NT2/D1 (cell line): ENCODE data around the gene OXSM.

Experiments
- DNase-seq: peaks from one replicate; pipeline ENCODE4 v3.0.0-alpha.2; 2011; ENCODE audit warnings: low read depth, low spot score
- H3K27me3 ChIP-seq: 2 replicates; pipeline ENCODE4 v1.6.0; 2011; ENCODE audit warnings: mild to moderate bottlenecking; ENCODE audit not compliant: insufficient read length, insufficient read depth
- H3K36me3 ChIP-seq: 2 replicates; pipeline ENCODE4 v1.6.1; 2011; ENCODE audit warnings: mild to moderate bottlenecking, low read length, mixed read lengths; ENCODE audit not compliant: insufficient read depth, insufficient read length
- H3K4me1 ChIP-seq: 2 replicates; pipeline ENCODE4 v1.5.1; 2011; ENCODE audit not compliant: insufficient read depth, insufficient read length
- H3K4me3 ChIP-seq: 2 replicates; pipeline ENCODE4 v1.5.1; 2011; ENCODE audit warnings: low read depth; ENCODE audit not compliant: insufficient read length
- H3K9ac ChIP-seq: 2 replicates; pipeline ENCODE4 v1.6.0; 2011; ENCODE audit warnings: low read depth; ENCODE audit not compliant: insufficient read length
- H3K9me3 ChIP-seq: 2 replicates; pipeline ENCODE4 v1.5.1; 2011; ENCODE audit warnings: mild to moderate bottlenecking, low read length; ENCODE audit not compliant: insufficient read depth
- SUZ12 ChIP-seq: IDR thresholded peaks from 2 replicates; pipeline ENCODE4 v1.6.1; 2011; ENCODE audit not compliant: insufficient read length, insufficient read depth; ENCODE audit errors: extremely low read depth
- YY1 ChIP-seq: IDR thresholded peaks from 2 replicates; pipeline ENCODE4 v1.6.1; 2011; ENCODE audit not compliant: insufficient read length, insufficient read depth
- ZNF274 ChIP-seq: IDR thresholded peaks from 2 replicates; pipeline ENCODE4 v1.6.1; 2011; ENCODE audit warnings: mild to moderate bottlenecking, low read depth, low read length

Gene OXSM

DNA sequence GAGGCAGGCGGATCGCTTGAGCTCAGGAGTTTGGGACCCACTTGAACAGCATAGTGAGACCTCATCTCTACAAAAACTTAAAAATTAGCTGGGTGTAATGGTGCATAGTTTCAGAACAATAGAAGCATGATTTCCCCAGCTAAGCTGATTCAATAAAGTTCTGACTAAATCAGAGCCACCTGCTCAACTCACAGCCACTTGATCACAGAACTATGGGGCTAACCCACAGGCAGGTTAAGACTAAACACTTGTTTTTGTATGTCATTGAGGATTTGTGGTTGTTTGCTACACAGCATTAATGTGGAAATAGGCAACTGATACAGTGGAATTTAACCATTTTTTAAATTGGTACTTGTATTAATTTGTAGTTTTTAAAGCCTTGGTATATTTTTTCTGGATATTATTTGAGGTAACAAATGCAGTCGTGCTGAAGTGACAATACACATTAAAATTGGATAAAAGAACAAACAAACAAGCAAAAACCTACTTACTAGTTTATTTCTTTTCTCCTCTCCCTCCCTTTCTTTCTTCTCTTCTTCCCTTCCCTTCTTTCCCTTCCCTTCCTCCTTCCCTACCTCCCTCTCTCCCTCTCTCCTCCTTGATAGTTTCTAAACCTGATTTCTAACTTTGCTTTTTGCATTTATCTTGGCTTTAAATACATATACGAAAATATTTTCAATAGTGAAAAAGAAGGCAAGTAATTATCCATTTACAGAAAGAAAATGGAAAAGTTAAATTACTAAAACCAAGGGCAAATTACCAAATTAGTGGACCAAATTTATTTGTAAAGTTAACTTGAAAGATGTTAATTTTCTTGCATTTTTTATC, 32.1 kb downstream of the OXSM start:
- H3K36me3 ChIP-seq = no peaks in the 10 kb centered on the region

DNA sequence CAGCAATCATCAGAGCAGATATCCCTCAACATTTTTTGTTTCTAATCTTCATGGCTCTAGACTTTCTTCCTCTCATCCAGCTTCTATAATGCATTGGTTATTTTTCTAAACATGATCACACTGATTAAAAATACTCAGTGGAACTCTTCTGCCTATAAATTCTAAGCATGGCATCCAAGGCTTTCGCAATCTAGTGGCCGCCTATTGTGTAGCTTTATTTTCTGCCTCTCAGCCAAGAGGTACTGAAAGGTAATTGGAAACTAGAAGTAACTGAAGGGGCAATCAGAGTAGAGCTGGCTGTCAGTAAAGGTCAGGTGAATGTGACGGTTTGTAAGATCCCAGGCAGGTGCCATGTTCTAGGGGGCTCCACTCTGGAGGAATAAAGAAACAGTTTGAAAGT, 33.4 kb downstream of the OXSM start:
- H3K4me1 ChIP-seq = no peaks in the 10 kb centered on the region
- no peak for TF ChIP-seq SUZ12
- TF ChIP-seq ZNF274 = no peak
- no peak for TF ChIP-seq YY1
- H3K4me3 ChIP-seq = no peak overlapping the region
- no peaks in the 10 kb centered on the region for H3K9me3 ChIP-seq
- H3K9ac ChIP-seq = no peak overlapping the region
- no peak for DNase-seq
- H3K27me3 ChIP-seq = no peaks in the 10 kb centered on the region
- no peaks in the 10 kb centered on the region for H3K36me3 ChIP-seq

More for the DNA sequence above, 32.1 kb downstream of the OXSM start:
- DNase-seq = no peak
- Histone ChIP-seq H3K4me3 (no peak overlapping the region), H3K4me1 (no peaks in the 10 kb centered on the region), H3K27me3 (no peaks in the 10 kb centered on the region), H3K9ac (no peak overlapping the region), H3K9me3 (no peaks in the 10 kb centered on the region)
- TF ChIP-seq ZNF274 = no peak
- TF ChIP-seq SUZ12 = no peak
- TF ChIP-seq YY1 = no peak

DNA sequence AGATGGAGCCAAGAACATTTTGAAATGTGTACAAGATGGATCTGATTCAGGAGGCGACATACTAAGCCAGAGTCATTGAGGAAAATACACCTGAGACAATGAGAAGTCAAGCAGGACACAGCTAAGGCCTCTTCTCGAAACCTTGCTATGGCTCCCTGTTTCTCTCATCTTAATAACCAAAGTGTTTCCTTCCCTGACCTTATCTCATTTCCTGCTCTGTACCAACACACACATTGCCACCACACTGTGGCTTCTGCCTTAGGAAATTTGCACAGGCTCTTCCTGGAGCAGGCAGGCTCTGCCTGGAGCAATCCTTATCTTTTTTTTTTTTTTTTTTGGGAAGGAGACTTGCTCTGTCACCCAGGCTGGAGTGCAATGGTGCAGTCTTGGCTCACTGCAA, 36.6 kb downstream of the OXSM start:
- Histone ChIP-seq H3K9me3 (no peaks in the 10 kb centered on the region), H3K36me3 (no peaks in the 10 kb centered on the region), H3K4me1 (no peaks in the 10 kb centered on the region), H3K4me3 (no peak overlapping the region), H3K27me3 (no peaks in the 10 kb centered on the region), H3K9ac (no peak overlapping the region)
- DNase-seq = no peak
- TF ChIP-seq ZNF274 (no peak), YY1 (no peak), SUZ12 (no peak)

DNA sequence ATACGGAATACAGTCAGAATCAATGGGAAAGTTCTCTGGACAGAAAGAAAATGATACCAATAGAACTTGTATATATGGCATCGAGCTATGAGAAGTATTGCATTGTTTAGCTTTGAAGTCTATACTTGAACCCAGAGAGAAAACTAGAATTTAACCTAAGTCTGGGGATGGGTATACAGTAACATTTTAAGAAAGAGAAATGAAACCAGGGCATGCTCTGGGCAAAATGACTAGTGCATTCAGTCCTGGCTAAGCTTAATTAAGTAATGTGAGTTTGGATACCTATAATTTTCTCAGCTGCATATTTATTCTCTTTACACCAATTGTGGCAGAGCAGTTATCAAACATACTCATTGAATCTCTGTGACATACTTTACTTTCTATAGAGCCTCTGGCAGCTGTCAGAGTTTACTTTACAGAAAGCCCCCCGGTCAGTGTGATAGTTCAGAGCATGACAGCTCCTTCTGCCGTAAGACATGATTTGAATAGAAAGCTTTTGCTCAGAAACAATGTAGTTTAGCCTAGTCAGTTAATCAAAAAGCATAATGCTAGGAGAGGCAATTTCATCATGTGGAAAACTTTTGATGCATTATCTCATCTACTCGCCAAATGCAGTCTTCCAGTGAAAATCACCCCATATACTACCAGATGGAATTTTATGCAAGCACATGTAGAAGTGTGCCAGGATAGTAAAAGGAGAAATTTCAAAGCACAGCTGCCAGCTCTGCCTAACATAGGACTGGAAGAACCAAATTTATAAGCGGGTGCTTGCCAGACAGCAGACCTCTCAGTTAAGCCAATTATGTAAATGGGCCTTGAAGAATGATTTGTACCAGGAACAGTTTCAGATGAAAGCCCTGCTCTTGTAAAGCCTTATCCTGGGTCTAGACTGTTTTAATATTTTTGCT, 40.7 kb downstream of the OXSM start:
- no peaks in the 10 kb centered on the region for H3K4me1 ChIP-seq
- no peaks in the 10 kb centered on the region for H3K36me3 ChIP-seq
- no peak overlapping the region for H3K9ac ChIP-seq
- no peak for TF ChIP-seq YY1
- no peak for TF ChIP-seq ZNF274
- no peak for TF ChIP-seq SUZ12
- no peaks in the 10 kb centered on the region for H3K9me3 ChIP-seq
- H3K4me3 ChIP-seq = no peak overlapping the region
- DNase-seq = no peak
- no peaks in the 10 kb centered on the region for H3K27me3 ChIP-seq

DNA sequence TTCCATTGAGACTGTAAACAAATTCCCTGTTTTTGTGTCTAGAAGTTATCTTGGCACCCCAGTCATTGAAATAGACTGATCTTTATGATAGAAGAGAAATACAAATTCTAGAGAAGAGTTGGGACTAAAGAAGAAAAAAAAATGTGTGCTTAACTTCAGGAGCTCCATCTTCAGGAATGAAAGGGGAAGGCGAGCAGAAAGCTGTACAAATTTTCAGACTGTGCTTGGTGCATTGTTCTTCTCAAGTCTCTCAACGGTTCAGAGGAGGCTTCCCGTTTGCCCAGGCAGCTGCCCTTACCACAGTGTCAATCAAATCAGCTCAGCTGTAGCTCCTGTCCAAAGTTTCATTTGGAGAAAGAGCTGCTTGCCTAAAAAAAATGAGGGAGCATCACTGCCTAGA, 41.7 kb downstream of the OXSM start:
- Histone ChIP-seq H3K9me3 (no peaks in the 10 kb centered on the region), H3K9ac (no peak overlapping the region), H3K36me3 (no peaks in the 10 kb centered on the region), H3K4me1 (no peaks in the 10 kb centered on the region), H3K27me3 (no peaks in the 10 kb centered on the region), H3K4me3 (no peak overlapping the region)
- no peak for TF ChIP-seq YY1
- TF ChIP-seq SUZ12 = no peak
- no peak for TF ChIP-seq ZNF274
- no peak for DNase-seq

DNA sequence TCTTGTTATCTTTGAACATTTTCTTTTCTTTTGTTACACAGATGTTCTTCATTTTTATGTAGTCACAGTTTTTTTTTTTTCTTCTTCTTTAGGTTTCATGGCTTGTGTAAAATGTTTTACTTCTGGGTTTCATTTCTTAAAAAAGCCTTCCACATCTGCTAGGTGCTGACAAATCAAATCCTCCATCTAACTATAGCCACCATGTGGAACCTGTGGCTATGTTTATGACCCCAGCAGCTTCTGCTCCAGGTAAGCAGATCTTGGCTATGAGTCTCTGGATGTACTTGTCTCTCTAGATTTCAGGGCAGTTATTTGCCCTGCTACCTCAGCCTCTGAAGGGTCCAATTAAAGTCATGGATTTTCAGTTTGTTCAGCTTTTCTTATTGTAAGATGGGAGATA, 44.5 kb downstream of the OXSM start:
- H3K36me3 ChIP-seq = no peaks in the 10 kb centered on the region
- no peaks in the 10 kb centered on the region for H3K9me3 ChIP-seq
- no peak overlapping the region for H3K9ac ChIP-seq
- H3K4me3 ChIP-seq = no peak overlapping the region
- no peak for DNase-seq
- TF ChIP-seq ZNF274 (no peak), YY1 (no peak), SUZ12 (no peak)
- H3K27me3 ChIP-seq = no peaks in the 10 kb centered on the region
- no peaks in the 10 kb centered on the region for H3K4me1 ChIP-seq

DNA sequence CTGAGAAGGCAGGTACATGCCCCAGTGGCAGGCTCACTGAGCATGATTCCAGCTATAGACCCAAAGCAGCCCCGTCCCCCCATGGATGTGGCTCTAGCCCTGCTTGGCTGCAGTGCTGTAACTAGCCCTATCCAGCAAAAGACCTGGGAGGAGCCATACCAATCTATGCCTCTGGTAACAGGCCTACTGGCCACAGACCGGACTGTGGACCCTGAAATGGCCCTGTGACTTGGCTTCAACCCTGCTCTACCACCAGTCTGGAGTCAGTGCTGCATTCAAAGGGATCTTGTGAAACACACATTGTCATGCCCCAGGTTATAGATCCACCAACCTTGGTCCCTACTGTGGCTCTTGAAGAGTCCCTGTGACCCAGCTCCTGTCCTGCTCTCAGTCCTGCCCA, 46.7 kb downstream of the OXSM start:
- H3K4me1 ChIP-seq = no peaks in the 10 kb centered on the region
- no peaks in the 10 kb centered on the region for H3K9me3 ChIP-seq
- H3K4me3 ChIP-seq = no peak overlapping the region
- H3K36me3 ChIP-seq = no peaks in the 10 kb centered on the region
- TF ChIP-seq SUZ12 (no peak), ZNF274 (no peak), YY1 (no peak)
- no peaks in the 10 kb centered on the region for H3K27me3 ChIP-seq
- no peak for DNase-seq
- H3K9ac ChIP-seq = no peak overlapping the region
